Endothelial cell (in vitro differentiated cells): ENCODE measurements around the gene MPDU1. TPM values are rescaled to one million over a fixed set of nuclear protein-coding genes. Genes with fewer than 3 reads are reported as not detected.

Source experiments
- DNase-seq: peaks from one replicate; pipeline ENCODE4 v3.0.0; 2021; ENCODE audit warnings: low spot score
- H3K27ac Mint-ChIP-seq: one replicate; pipeline ENCODE4 v1.8.0; 2021; ENCODE audit warnings: mixed read lengths, inconsistent platforms; ENCODE audit not compliant: unreplicated experiment
- H3K27me3 Mint-ChIP-seq: one replicate; pipeline ENCODE4 v1.8.0; 2021; ENCODE audit warnings: mild to moderate bottlenecking, moderate library complexity, mixed read lengths, inconsistent platforms; ENCODE audit not compliant: unreplicated experiment
- H3K36me3 Mint-ChIP-seq: one replicate; pipeline ENCODE4 v1.8.0; 2021; ENCODE audit warnings: mild to moderate bottlenecking, low read depth, mixed read lengths, inconsistent platforms; ENCODE audit not compliant: unreplicated experiment
- H3K4me1 Mint-ChIP-seq: one replicate; pipeline ENCODE4 v1.8.0; 2021; ENCODE audit warnings: mild to moderate bottlenecking, mixed read lengths, inconsistent platforms; ENCODE audit not compliant: unreplicated experiment
- H3K4me3 Mint-ChIP-seq: one replicate; pipeline ENCODE4 v1.8.0; 2021; ENCODE audit warnings: mild to moderate bottlenecking, mixed read lengths, inconsistent platforms; ENCODE audit not compliant: unreplicated experiment
- H3K9me3 Mint-ChIP-seq: one replicate; pipeline ENCODE4 v1.8.0; 2021; ENCODE audit warnings: mixed read lengths, inconsistent platforms; ENCODE audit not compliant: unreplicated experiment
- long read RNA-seq: library from polyadenylated mRNA; unstranded; transcript quantifications from one replicate; pipeline ENCODE4 v2.0.0, GENCODE V29; 2020; ENCODE audit not compliant: unreplicated experiment
- total RNA-seq: library from RNA; stranded (reverse); fragmentation: NEBNext Ultra II Directional; extraction: Animal tissue kit (Norgen Biotek cat#: 25700); gene quantifications from one replicate; pipeline ENCODE4 v1.2.1, GENCODE V29; 2021; ENCODE audit not compliant: unreplicated experiment
- TF ChIP-seq, protein P1 (sequence below): fragments of 200-600 bp; sonication (generic); IDR thresholded peaks from one replicate; pipeline ENCODE4 v1.5.0; 2021; ENCODE audit warnings: antibody characterized with exemption; ENCODE audit not compliant: unreplicated experiment

MPDU1 gene
- 51.8 TPM for total RNA-seq
- long read RNA-seq, transcript MPDU1-201 (7 exons, 1,601 nt), result major isoform, 42 of 56 reads
- long read RNA-seq, partial matches to known transcripts, result 3 of 56 reads
- long read RNA-seq, other reads (novel, unspliced or antisense), result 3 of 56 reads

- peaks cover 45% of the 10 kb centered on the region for H3K4me1 Mint-ChIP-seq
- H3K27me3 Mint-ChIP-seq, result peaks cover 19% of the 10 kb centered on the region
- peak; percentile 93 for DNase-seq
- H3K4me3 Mint-ChIP-seq, result peak within 1 kb of the TSS; percentile 99
- H3K27ac Mint-ChIP-seq, result peak within 1 kb of the TSS; percentile 100
- TF ChIP-seq, protein P1, sequence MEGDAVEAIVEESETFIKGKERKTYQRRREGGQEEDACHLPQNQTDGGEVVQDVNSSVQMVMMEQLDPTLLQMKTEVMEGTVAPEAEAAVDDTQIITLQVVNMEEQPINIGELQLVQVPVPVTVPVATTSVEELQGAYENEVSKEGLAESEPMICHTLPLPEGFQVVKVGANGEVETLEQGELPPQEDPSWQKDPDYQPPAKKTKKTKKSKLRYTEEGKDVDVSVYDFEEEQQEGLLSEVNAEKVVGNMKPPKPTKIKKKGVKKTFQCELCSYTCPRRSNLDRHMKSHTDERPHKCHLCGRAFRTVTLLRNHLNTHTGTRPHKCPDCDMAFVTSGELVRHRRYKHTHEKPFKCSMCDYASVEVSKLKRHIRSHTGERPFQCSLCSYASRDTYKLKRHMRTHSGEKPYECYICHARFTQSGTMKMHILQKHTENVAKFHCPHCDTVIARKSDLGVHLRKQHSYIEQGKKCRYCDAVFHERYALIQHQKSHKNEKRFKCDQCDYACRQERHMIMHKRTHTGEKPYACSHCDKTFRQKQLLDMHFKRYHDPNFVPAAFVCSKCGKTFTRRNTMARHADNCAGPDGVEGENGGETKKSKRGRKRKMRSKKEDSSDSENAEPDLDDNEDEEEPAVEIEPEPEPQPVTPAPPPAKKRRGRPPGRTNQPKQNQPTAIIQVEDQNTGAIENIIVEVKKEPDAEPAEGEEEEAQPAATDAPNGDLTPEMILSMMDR, result no peak
- H3K9me3 Mint-ChIP-seq, result no peaks in the 10 kb centered on the region
- peaks cover 33% of the 10 kb centered on the region for H3K36me3 Mint-ChIP-seq
Measured at GRCh38 chr17:7583253-7584109, at the start of gene MPDU1. TSS of gene MPDU1 (plus strand) at chr17:7583852. CDS start at chr17:7583863, 11 bp downstream.

- TF ChIP-seq, protein P1, result no peak
- no peak overlapping the region for H3K4me3 Mint-ChIP-seq
- H3K9me3 Mint-ChIP-seq, result no peaks in the 10 kb centered on the region
- H3K27ac Mint-ChIP-seq, result no peak overlapping the region
- H3K4me1 Mint-ChIP-seq, result no peaks in the 10 kb centered on the region
- DNase-seq, result no peak
- H3K36me3 Mint-ChIP-seq, result no peaks in the 10 kb centered on the region
- H3K27me3 Mint-ChIP-seq, result peaks cover 2% of the 10 kb centered on the region
Measured at GRCh38 chr17:7538050-7538449, 45.6 kb upstream of the MPDU1 start.

- TF ChIP-seq, protein P1, result no peak
- H3K4me1 Mint-ChIP-seq, result no peaks in the 10 kb centered on the region
- no peaks in the 10 kb centered on the region for H3K36me3 Mint-ChIP-seq
- DNase-seq, result no peak
- H3K27ac Mint-ChIP-seq, result no peak overlapping the region
- peaks cover 2% of the 10 kb centered on the region for H3K27me3 Mint-ChIP-seq
- no peak overlapping the region for H3K4me3 Mint-ChIP-seq
- H3K9me3 Mint-ChIP-seq, result no peaks in the 10 kb centered on the region
Measured at GRCh38 chr17:7538891-7539545, 44.6 kb upstream of the MPDU1 start.

- DNase-seq, result no peak
- H3K9me3 Mint-ChIP-seq, result no peaks in the 10 kb centered on the region
- H3K36me3 Mint-ChIP-seq, result no peaks in the 10 kb centered on the region
- H3K4me1 Mint-ChIP-seq, result no peaks in the 10 kb centered on the region
- H3K27me3 Mint-ChIP-seq, result peaks cover 2% of the 10 kb centered on the region
- no peak overlapping the region for H3K27ac Mint-ChIP-seq
- TF ChIP-seq, protein P1, result no peak
- no peak overlapping the region for H3K4me3 Mint-ChIP-seq
Measured at GRCh38 chr17:7541074-7541621, 42.5 kb upstream of the MPDU1 start.
